ENCODE data around the gene SND1.
A peak's percentile ranks its signal among the peaks of the same experiment; 100 is the strongest.

GRCh38 chr7:127708788-127709187, 56.8 kb downstream of the SND1 start:
- TF ChIP-seq CTCF (conservative IDR thresholded peaks at IDR 0.05; ENCODE audit: low read depth, low read length) (peak; percentile 75), EZH2 (IDR thresholded peaks at IDR 0.05; ENCODE audit: low read length, unreplicated experiment) (no peak), EZH2phosphoT487 (IDR thresholded peaks at IDR 0.05; ENCODE audit: borderline replicate concordance, low read length) (no peak)

All from PC-3 (cell line).